ENCODE measurements around the gene FCGR2B. TPM values are rescaled to one million over a fixed set of nuclear protein-coding genes. Genes with fewer than 3 reads are reported as not detected.
"Not testable (repeated sequence)": the region's sequence is repeated elsewhere in the genome, so short reads cannot be mapped to it uniquely, and the experiment has no call there.

FCGR2B gene
- total RNA-seq, 2 donors from 2014 or later, result not detected

DNA sequence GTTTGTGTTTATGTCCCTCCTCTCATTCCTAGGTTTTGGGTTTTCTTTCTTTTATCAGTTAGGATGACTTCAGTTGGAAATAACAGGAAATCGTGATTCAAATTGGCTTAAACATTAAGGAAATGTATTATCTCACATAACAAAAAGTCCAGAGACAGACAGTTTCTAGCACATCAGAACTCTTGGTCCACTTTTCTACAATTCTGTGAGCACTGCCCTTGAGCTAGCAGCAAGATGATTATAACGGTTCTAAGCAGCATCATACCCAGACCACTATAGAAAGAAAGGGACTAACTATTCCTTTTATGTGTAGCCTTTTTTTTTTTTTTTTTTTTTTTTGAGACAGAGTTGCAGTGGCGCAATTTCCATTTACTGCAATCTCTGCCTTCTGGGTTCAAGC lies 18.9 kb downstream of the FCGR2B start:
- TF ChIP-seq, protein P1, sequence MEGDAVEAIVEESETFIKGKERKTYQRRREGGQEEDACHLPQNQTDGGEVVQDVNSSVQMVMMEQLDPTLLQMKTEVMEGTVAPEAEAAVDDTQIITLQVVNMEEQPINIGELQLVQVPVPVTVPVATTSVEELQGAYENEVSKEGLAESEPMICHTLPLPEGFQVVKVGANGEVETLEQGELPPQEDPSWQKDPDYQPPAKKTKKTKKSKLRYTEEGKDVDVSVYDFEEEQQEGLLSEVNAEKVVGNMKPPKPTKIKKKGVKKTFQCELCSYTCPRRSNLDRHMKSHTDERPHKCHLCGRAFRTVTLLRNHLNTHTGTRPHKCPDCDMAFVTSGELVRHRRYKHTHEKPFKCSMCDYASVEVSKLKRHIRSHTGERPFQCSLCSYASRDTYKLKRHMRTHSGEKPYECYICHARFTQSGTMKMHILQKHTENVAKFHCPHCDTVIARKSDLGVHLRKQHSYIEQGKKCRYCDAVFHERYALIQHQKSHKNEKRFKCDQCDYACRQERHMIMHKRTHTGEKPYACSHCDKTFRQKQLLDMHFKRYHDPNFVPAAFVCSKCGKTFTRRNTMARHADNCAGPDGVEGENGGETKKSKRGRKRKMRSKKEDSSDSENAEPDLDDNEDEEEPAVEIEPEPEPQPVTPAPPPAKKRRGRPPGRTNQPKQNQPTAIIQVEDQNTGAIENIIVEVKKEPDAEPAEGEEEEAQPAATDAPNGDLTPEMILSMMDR (conservative IDR thresholded peaks at IDR 0.05), result no peak
- no peaks in the 10 kb centered on the region for H3K4me1 Mint-ChIP-seq
- Histone ChIP-seq H3K4me3 (ENCODE audit: low read length) (no peak overlapping the region), H3K4me1 (ENCODE audit: control insufficient read depth, insufficient read depth, low read length) (no peaks in the 10 kb centered on the region), H3K27ac (ENCODE audit: low read depth, low read length) (no peak overlapping the region), H3K9ac (ENCODE audit: extremely low read depth, low read length, poor library complexity, severe bottlenecking) (no peak overlapping the region), H3K27me3 (ENCODE audit: control insufficient read depth, insufficient read depth, low read length, poor library complexity, severe bottlenecking) (no peaks in the 10 kb centered on the region), H3K9me3 (ENCODE audit: control insufficient read depth, low read length) (no peaks in the 10 kb centered on the region), H3K36me3 (ENCODE audit: control insufficient read depth, insufficient read depth, low read length) (no peaks in the 10 kb centered on the region)
- H3K4me3 Mint-ChIP-seq, result no peak overlapping the region
- WGBS, 2 experiments (ENCODE audit: insufficient coverage in 1 of 2, insufficient read length in 1 of 2), result 92% methylated on average over 3 of the region's 3 CpGs; no CpG with 5 or more reads in 1 of the 2 experiments
- no peak overlapping the region for H3K27ac Mint-ChIP-seq
- H3K27me3 Mint-ChIP-seq (ENCODE audit: insufficient read depth), result peaks cover 6% of the 10 kb centered on the region
- no peak for DNase-seq
- no peaks in the 10 kb centered on the region for H3K36me3 Mint-ChIP-seq (ENCODE audit: low read depth)
- H3K9me3 Mint-ChIP-seq, result no peaks in the 10 kb centered on the region

DNA sequence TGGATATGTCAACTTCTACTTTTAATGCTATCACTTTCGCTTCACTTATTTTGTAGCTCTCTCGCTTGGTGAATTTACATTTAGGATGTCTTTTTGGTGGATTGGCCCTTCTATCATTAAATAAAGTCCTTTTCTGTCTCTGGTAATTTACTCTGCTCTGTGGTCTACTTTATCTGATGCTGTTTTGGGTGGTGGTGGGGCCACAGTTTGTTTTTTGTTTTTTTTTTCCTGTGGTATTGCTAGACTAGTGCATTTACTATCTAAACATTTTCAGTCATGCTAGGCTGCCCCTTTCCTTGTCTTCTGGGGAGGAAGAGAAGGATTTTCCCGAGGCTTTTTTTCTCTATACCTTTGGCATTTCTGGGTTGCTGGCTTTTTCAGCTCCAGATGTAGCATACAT lies 26.0 kb downstream of the FCGR2B start:
- peaks cover 4% of the 10 kb centered on the region for H3K27me3 Mint-ChIP-seq (ENCODE audit: insufficient read depth)
- TF ChIP-seq, protein P1 (conservative IDR thresholded peaks at IDR 0.05), result no peak
- 57 to 94% methylated on average over 1 to 3 of the region's 3 CpGs for WGBS, 2 experiments (ENCODE audit: insufficient coverage in 1 of 2, insufficient read length in 1 of 2)

DNA sequence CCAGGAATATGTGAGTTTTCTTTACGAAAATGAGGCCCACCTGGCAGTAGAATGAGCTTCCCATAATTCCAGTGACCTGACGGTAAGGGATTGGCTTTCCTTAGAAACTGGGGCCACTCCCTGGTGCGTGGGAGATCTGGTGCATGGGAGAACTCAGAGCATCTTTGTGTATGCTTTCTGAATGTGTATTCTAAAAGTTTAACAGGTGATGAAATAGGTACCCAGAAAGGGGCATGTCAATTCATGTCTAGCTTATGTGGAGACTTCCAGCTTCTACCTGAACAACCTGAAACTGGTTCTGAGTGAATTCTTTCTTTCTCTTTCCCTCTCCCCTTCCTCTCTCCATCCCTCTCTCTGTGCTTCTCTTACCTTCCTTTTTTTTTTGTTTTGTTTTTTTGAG lies 28.9 kb downstream of the FCGR2B start:
- Mint-ChIP-seq H3K27me3 (ENCODE audit: insufficient read depth) (peaks cover 30% of the 10 kb centered on the region), H3K4me1 (no peaks in the 10 kb centered on the region), H3K4me3 (no peak overlapping the region), H3K36me3 (ENCODE audit: low read depth) (no peaks in the 10 kb centered on the region), H3K27ac (no peak overlapping the region), H3K9me3 (no peaks in the 10 kb centered on the region)
- H3K9me3 ChIP-seq (ENCODE audit: control insufficient read depth, low read length), result no peaks in the 10 kb centered on the region
- DNase-seq, result no peak
- no peak overlapping the region for H3K27ac ChIP-seq (ENCODE audit: low read depth, low read length)
- 84 to 100% methylated on average over 2 to 3 of the region's 3 CpGs for WGBS, 2 experiments (ENCODE audit: insufficient coverage in 1 of 2, insufficient read length in 1 of 2)
- H3K36me3 ChIP-seq (ENCODE audit: control insufficient read depth, insufficient read depth, low read length), result no peaks in the 10 kb centered on the region
- TF ChIP-seq, protein P1 (conservative IDR thresholded peaks at IDR 0.05), result no peak
- peaks cover 6% of the 10 kb centered on the region for H3K27me3 ChIP-seq (ENCODE audit: control insufficient read depth, insufficient read depth, low read length, poor library complexity, severe bottlenecking)
- no peak overlapping the region for H3K4me3 ChIP-seq (ENCODE audit: low read length)
- H3K9ac ChIP-seq (ENCODE audit: extremely low read depth, low read length, poor library complexity, severe bottlenecking), result no peak overlapping the region
- no peaks in the 10 kb centered on the region for H3K4me1 ChIP-seq (ENCODE audit: control insufficient read depth, insufficient read depth, low read length)

More for the DNA sequence above, 26.0 kb downstream of the FCGR2B start:
- Histone ChIP-seq H3K4me3 (ENCODE audit: low read length) (no peak overlapping the region), H3K9me3 (ENCODE audit: control insufficient read depth, low read length) (no peaks in the 10 kb centered on the region), H3K9ac (ENCODE audit: extremely low read depth, low read length, poor library complexity, severe bottlenecking) (no peak overlapping the region), H3K36me3 (ENCODE audit: control insufficient read depth, insufficient read depth, low read length) (no peaks in the 10 kb centered on the region), H3K27ac (ENCODE audit: low read depth, low read length) (no peak overlapping the region), H3K4me1 (ENCODE audit: control insufficient read depth, insufficient read depth, low read length) (no peaks in the 10 kb centered on the region), H3K27me3 (ENCODE audit: control insufficient read depth, insufficient read depth, low read length, poor library complexity, severe bottlenecking) (peaks cover 6% of the 10 kb centered on the region)
- no peaks in the 10 kb centered on the region for H3K4me1 Mint-ChIP-seq
- no peak overlapping the region for H3K27ac Mint-ChIP-seq
- no peaks in the 10 kb centered on the region for H3K36me3 Mint-ChIP-seq (ENCODE audit: low read depth)
- H3K4me3 Mint-ChIP-seq, result no peak overlapping the region
- no peak for DNase-seq
- H3K9me3 Mint-ChIP-seq, result no peaks in the 10 kb centered on the region

DNA sequence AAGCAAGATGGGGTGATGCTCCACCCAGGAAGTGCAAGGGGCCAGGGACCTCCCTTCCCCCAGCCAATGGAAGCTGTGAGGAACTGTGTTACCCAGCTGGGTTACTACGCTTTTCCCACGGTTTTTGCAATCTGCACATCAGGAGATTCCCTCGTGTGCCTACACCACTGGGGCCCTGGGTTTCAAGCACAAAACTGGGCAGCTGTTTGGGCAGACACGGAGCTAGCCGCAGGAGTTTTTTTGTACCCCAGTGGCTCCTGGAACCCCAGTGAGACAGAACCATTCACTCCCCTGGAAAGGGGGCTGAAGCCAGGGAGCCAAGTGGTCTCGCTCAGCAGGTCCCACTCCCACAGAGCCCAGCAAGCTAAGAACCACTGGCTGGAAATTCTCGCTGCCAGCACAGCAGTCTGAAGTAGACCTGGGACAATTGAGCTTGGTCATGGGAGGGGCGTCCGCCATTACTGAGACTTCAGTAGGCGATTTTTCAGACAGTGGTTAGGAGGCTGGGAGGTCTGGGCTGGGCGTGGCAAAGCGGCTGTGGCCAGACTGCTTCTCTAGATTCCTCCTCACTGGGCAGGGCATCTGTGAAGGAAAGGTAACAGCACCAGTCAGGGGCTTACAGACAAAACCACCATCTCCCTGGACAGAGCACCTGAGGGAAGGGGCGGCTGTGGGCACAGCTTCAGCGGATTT lies 30.2 kb downstream of the FCGR2B start:
- not testable (repeated sequence) for H3K36me3 ChIP-seq (ENCODE audit: control insufficient read depth, insufficient read depth, low read length); H3K4me3 Mint-ChIP-seq; H3K9me3 Mint-ChIP-seq; H3K36me3 Mint-ChIP-seq (ENCODE audit: low read depth); H3K9ac ChIP-seq (ENCODE audit: extremely low read depth, low read length, poor library complexity, severe bottlenecking); H3K4me1 Mint-ChIP-seq; H3K27me3 ChIP-seq (ENCODE audit: control insufficient read depth, insufficient read depth, low read length, poor library complexity, severe bottlenecking); H3K9me3 ChIP-seq (ENCODE audit: control insufficient read depth, low read length); H3K4me1 ChIP-seq (ENCODE audit: control insufficient read depth, insufficient read depth, low read length); H3K4me3 ChIP-seq (ENCODE audit: low read length); H3K27ac Mint-ChIP-seq; H3K27ac ChIP-seq (ENCODE audit: low read depth, low read length); DNase-seq
- 90 to 94% methylated on average over 12 to 14 of the region's 14 CpGs for WGBS, 2 experiments (ENCODE audit: insufficient coverage in 1 of 2, insufficient read length in 1 of 2)
- peaks cover 40% of the 10 kb centered on the region for H3K27me3 Mint-ChIP-seq (ENCODE audit: insufficient read depth)

DNA sequence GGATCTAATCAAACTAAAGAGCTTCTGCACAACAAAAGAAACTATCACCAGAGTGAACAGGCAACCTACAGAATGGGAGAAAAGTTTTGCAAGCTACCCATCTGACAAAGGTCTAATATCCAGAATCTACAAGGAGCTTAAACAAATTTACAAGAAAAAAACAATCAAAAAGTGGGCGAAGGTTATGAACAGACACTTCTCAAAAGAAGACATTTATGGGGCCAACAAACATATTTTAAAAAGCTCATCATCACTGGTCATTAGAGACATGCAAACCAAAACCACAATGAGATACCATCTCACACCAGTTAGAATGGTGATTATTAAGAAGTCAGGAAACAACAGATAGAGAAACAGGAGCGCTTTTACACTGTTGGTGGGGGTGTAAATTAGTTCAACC lies 35.4 kb downstream of the FCGR2B start:
- 98% methylated on average over 2 of the region's 2 CpGs; no CpG with 5 or more reads in 1 of the 2 experiments for WGBS, 2 experiments (ENCODE audit: insufficient coverage in 1 of 2, insufficient read length in 1 of 2)

More for the DNA sequence above, 35.4 kb downstream of the FCGR2B start:
- not testable (repeated sequence) for H3K27ac Mint-ChIP-seq; H3K4me3 Mint-ChIP-seq; DNase-seq; H3K9me3 Mint-ChIP-seq; H3K36me3 ChIP-seq (ENCODE audit: control insufficient read depth, insufficient read depth, low read length); H3K27me3 ChIP-seq (ENCODE audit: control insufficient read depth, insufficient read depth, low read length, poor library complexity, severe bottlenecking); H3K36me3 Mint-ChIP-seq (ENCODE audit: low read depth); H3K4me1 Mint-ChIP-seq; H3K4me3 ChIP-seq (ENCODE audit: low read length); H3K9ac ChIP-seq (ENCODE audit: extremely low read depth, low read length, poor library complexity, severe bottlenecking); H3K4me1 ChIP-seq (ENCODE audit: control insufficient read depth, insufficient read depth, low read length); H3K9me3 ChIP-seq (ENCODE audit: control insufficient read depth, low read length); H3K27ac ChIP-seq (ENCODE audit: low read depth, low read length)
- peaks cover 43% of the 10 kb centered on the region for H3K27me3 Mint-ChIP-seq (ENCODE audit: insufficient read depth)
